CD14-positive monocyte (primary cell): Measurements from ENCODE around the gene PLEKHM3. TPM values are rescaled to one million over a fixed set of nuclear protein-coding genes. Genes with fewer than 3 reads are reported as not detected.

ENCODE experiments used
- DNase-seq, 3 donors: peaks; one replicate each; pipeline ENCODE4 v3.0.0-alpha.2; 2011 to 2022
- H2AFZ ChIP-seq: 2 replicates; pipeline ENCODE4 v1.6.0; 2012; ENCODE audit warnings: mild to moderate bottlenecking, low read depth, low read length, inconsistent platforms; ENCODE audit not compliant: insufficient read depth, poor library complexity, severe bottlenecking
- H3K27ac ChIP-seq, 2 donors: 1 replicate in 1 of 2; 2 replicates in 1 of 2; pipeline ENCODE4 v1.5.1; 2012 to 2013; ENCODE audit warnings: low read length in 2 of 2, control low read depth in 1 of 2, inconsistent platforms in 1 of 2, low read depth in 1 of 2, mild to moderate bottlenecking in 1 of 2
- H3K27me3 ChIP-seq, 2 donors: one replicate each; pipeline versions ENCODE4 v1.6.0 to v1.6.1; 2011 to 2013; ENCODE audit warnings: low read length in 2 of 2; ENCODE audit not compliant: control insufficient read depth in 2 of 2, insufficient read depth in 2 of 2
- H3K36me3 ChIP-seq, 2 donors: replicated peaks in 1 of 2; 1 replicate in 1 of 2; 2 replicates in 1 of 2; pipeline versions ENCODE4 v1.5.1 to v1.6.1; 2012 to 2013; ENCODE audit warnings: low read length in 2 of 2, control low read depth in 1 of 2, inconsistent platforms in 1 of 2, mild to moderate bottlenecking in 1 of 2; ENCODE audit not compliant: insufficient read depth in 2 of 2, control insufficient read depth in 1 of 2
- H3K4me1 ChIP-seq, 2 donors: 1 replicate in 1 of 2; 2 replicates in 1 of 2; pipeline versions ENCODE4 v1.5.1 to v1.6.1; 2012 to 2013; ENCODE audit warnings: low read length in 2 of 2, control low read depth in 1 of 2, inconsistent platforms in 1 of 2, mild to moderate bottlenecking in 1 of 2, moderate library complexity in 1 of 2; ENCODE audit not compliant: insufficient read depth in 2 of 2, control insufficient read depth in 1 of 2
- H3K4me2 ChIP-seq: replicated peaks from 2 replicates; pipeline ENCODE3; 2012; ENCODE audit warnings: low read length, moderate library complexity, mild to moderate bottlenecking; ENCODE audit not compliant: poor library complexity, severe bottlenecking; ENCODE audit errors: extremely low read depth
- H3K4me3 ChIP-seq, 3 experiments: fragments of 200-600 bp in 1 of 3; sonication (generic) in 1 of 3; replicated peaks in 1 of 3; 1 replicate in 2 of 3; 2 replicates in 1 of 3; pipeline ENCODE4 v1.5.1; 2011 to 2013; ENCODE audit warnings: low read length in 3 of 3, mild to moderate bottlenecking in 3 of 3, control low read depth in 2 of 3, low read depth in 2 of 3, inconsistent platforms in 1 of 3, moderate library complexity in 1 of 3
- H3K79me2 ChIP-seq: 2 replicates; pipeline ENCODE4 v1.6.0; 2012; ENCODE audit warnings: mild to moderate bottlenecking, control low read depth, inconsistent platforms, low read length, moderate library complexity; ENCODE audit not compliant: insufficient read depth
- H3K9ac ChIP-seq: 2 replicates; pipeline ENCODE4 v1.6.0; 2017; ENCODE audit warnings: low read length, mild to moderate bottlenecking; ENCODE audit not compliant: insufficient read depth, poor library complexity, severe bottlenecking
- H3K9me3 ChIP-seq, 2 donors: replicated peaks in 1 of 2; 1 replicate in 1 of 2; 2 replicates in 1 of 2; pipeline versions ENCODE4 v1.5.1 to v1.6.1; 2012 to 2013; ENCODE audit warnings: low read length in 2 of 2, control low read depth in 1 of 2; ENCODE audit not compliant: control insufficient read depth in 1 of 2, insufficient read depth in 1 of 2
- H4K20me1 ChIP-seq: 2 replicates; pipeline ENCODE4 v1.6.0; 2012; ENCODE audit warnings: mild to moderate bottlenecking, low read length, control low read depth, moderate library complexity; ENCODE audit not compliant: insufficient read depth
- H3K27ac Mint-ChIP-seq, 7 donors: one replicate each; pipeline ENCODE4 v1.8.0; 2020; ENCODE audit warnings: mild to moderate bottlenecking in 7 of 7, mixed read lengths in 7 of 7, moderate library complexity in 6 of 7, inconsistent platforms in 2 of 7
- H3K27me3 Mint-ChIP-seq, 3 donors: one replicate each; pipeline ENCODE4 v1.8.0; 2021 to 2022; ENCODE audit warnings: low read depth in 3 of 3, mild to moderate bottlenecking in 3 of 3, mixed read lengths in 3 of 3, moderate library complexity in 3 of 3, inconsistent platforms in 1 of 3
- H3K36me3 Mint-ChIP-seq, 2 donors: one replicate each; pipeline ENCODE4 v1.8.0; 2020; ENCODE audit warnings: mixed read lengths in 2 of 2, inconsistent platforms in 1 of 2, mild to moderate bottlenecking in 1 of 2
- H3K4me1 Mint-ChIP-seq: one replicate; pipeline ENCODE4 v1.8.0; 2020; ENCODE audit warnings: mild to moderate bottlenecking, mixed read lengths
- H3K4me3 Mint-ChIP-seq, 2 donors: one replicate each; pipeline ENCODE4 v1.8.0; 2020; ENCODE audit warnings: mild to moderate bottlenecking in 2 of 2, mixed read lengths in 2 of 2, moderate library complexity in 1 of 2
- H3K9me3 Mint-ChIP-seq, 7 donors: one replicate each; pipeline ENCODE4 v1.8.0; 2020 to 2022; ENCODE audit warnings: mixed read lengths in 7 of 7, mild to moderate bottlenecking in 6 of 7, moderate library complexity in 6 of 7, inconsistent platforms in 2 of 7
- CTCF ChIP-seq: fragments of 200-600 bp; IDR thresholded peaks from one replicate; pipeline ENCODE4 v1.8.0; 2022; ENCODE audit warnings: antibody characterized with exemption, mild to moderate bottlenecking
- WGBS: methylation state at CpG from one replicate; pipeline ENCODE4 v1.1.5; 2013; ENCODE audit warnings: missing lambda C conversion rate; ENCODE audit not compliant: insufficient coverage; 5-methylcytosine and 5-hydroxymethylcytosine counted together
- intact Hi-C, 2 donors: fragments of 100-400 bp; cut with micrococcal nuclease; formaldehyde crosslinking; loops; one replicate each; pipeline versions ENCODE4 v1.15.0 to v1.15.1; 2023
- polyA plus RNA-seq, 3 donors: library from polyadenylated mRNA; depleted of rRNA in 1 of 3; unstranded in 2 of 3; stranded (reverse) in 1 of 3; fragments of 300-500 nt in 2 of 3; fragments of >200 nt in 1 of 3; fragmentation: Illumina TruSeq in 2 of 3; gene quantifications; 1 replicate in 2 of 3; 2 replicates in 1 of 3; pipeline ENCODE4 v1.2.3, GENCODE V29; 2012 to 2021

The PLEKHM3 gene
- polyA plus RNA-seq, 3 donors, result 3.0 to 8.0 (median 3.0) TPM

- Mint-ChIP-seq H3K4me3 (no peak overlapping the region), H3K9me3 (no peaks in the 10 kb centered on the region), H3K27me3 (no peaks in the 10 kb centered on the region), H3K36me3 (peaks cover 7 to 18% of the 10 kb centered on the region in 2 donors), H3K27ac (no peak overlapping the region), H3K4me1 (peaks cover 19% of the 10 kb centered on the region)
- Histone ChIP-seq H3K27ac (no peak overlapping the region), H2AFZ (no peak overlapping the region), H3K79me2 (no peaks in the 10 kb centered on the region), H3K4me1 (peaks cover 7 to 14% of the 10 kb centered on the region in 2 donors), H4K20me1 (no peaks in the 10 kb centered on the region), H3K4me3 (no peak overlapping the region), H3K27me3 (no peaks in the 10 kb centered on the region), H3K4me2 (no peak overlapping the region), H3K9me3 (no peaks in the 10 kb centered on the region), H3K9ac (no peak overlapping the region), H3K36me3 (no peaks in the 10 kb centered on the region)
- WGBS, result no CpG with 5 or more reads among the region's 1 CpG
- intact Hi-C loops, result no loop called here
- TF ChIP-seq CTCF, result no peak
- DNase-seq, result no peak
These were observed 69.9 kb downstream of the PLEKHM3 start for GRCh38 chr2:207955456-207955855.

- intact Hi-C loops, result no loop called here
- no peak for DNase-seq
- Histone ChIP-seq H3K9me3 (no peaks in the 10 kb centered on the region), H2AFZ (no peak overlapping the region), H3K9ac (no peak overlapping the region), H3K27me3 (no peaks in the 10 kb centered on the region), H4K20me1 (peaks cover 3% of the 10 kb centered on the region), H3K4me3 (no peak overlapping the region), H3K27ac (no peak overlapping the region), H3K79me2 (no peaks in the 10 kb centered on the region), H3K4me2 (no peak overlapping the region), H3K4me1 (peaks cover 7 to 14% of the 10 kb centered on the region in 2 donors), H3K36me3 (no peaks in the 10 kb centered on the region)
- no peak for TF ChIP-seq CTCF
- Mint-ChIP-seq H3K27ac (no peak overlapping the region), H3K9me3 (no peaks in the 10 kb centered on the region), H3K36me3 (peaks cover 7 to 10% of the 10 kb centered on the region in 2 donors), H3K27me3 (no peaks in the 10 kb centered on the region), H3K4me3 (no peak overlapping the region), H3K4me1 (peaks cover 16% of the 10 kb centered on the region)
- WGBS, result no CpG with 5 or more reads among the region's 3 CpGs
These were observed 72.0 kb downstream of the PLEKHM3 start for GRCh38 chr2:207953354-207953753.
